GM21526 (cell line): ENCODE data around the gene KLF11.
"Not testable (repeated sequence)": the region's sequence is repeated elsewhere in the genome, so short reads cannot be mapped to it uniquely, and the experiment has no call there.

Experiments
- ATAC-seq: cut with Tn5 transposase; IDR thresholded peaks from one replicate; pipeline ENCODE4 v1.9.1; 2021; ENCODE audit warnings: moderate library complexity; ENCODE audit not compliant: unreplicated experiment, low FRiP score

Gene KLF11

GRCh38 chr2:10009271-10009810 is 34.0 kb upstream of the KLF11 start:
- ATAC-seq, result no peak

- no peak for ATAC-seq
These were observed 33.3 kb upstream of the KLF11 start for GRCh38 chr2:10009811-10010781.

GRCh38 chr2:10010861-10011605 is 32.3 kb upstream of the KLF11 start:
- not testable (repeated sequence) for ATAC-seq

- not testable (repeated sequence) for ATAC-seq
These were observed 31.6 kb upstream of the KLF11 start for GRCh38 chr2:10011606-10012325.

- ATAC-seq, result not testable (repeated sequence)
These were observed 30.9 kb upstream of the KLF11 start for GRCh38 chr2:10012366-10012962.

GRCh38 chr2:10012963-10013461 is 30.3 kb upstream of the KLF11 start:
- no peak for ATAC-seq

GRCh38 chr2:10013651-10014417 is 29.5 kb upstream of the KLF11 start:
- not testable (repeated sequence) for ATAC-seq

- no peak for ATAC-seq
These were observed 28.7 kb upstream of the KLF11 start for GRCh38 chr2:10014418-10015190.

- ATAC-seq, result not testable (repeated sequence)
These were observed 27.9 kb upstream of the KLF11 start for GRCh38 chr2:10015376-10015989.

- ATAC-seq, result no peak
These were observed 27.1 kb upstream of the KLF11 start for GRCh38 chr2:10016001-10016801.

- no peak for ATAC-seq
These were observed 26.5 kb upstream of the KLF11 start for GRCh38 chr2:10016802-10017258.

- no peak for ATAC-seq
These were observed 25.9 kb upstream of the KLF11 start for GRCh38 chr2:10017313-10017941.

- no peak for ATAC-seq
These were observed 24.2 kb upstream of the KLF11 start for GRCh38 chr2:10019174-10019573.

GRCh38 chr2:10019602-10020400 is 23.5 kb upstream of the KLF11 start:
- ATAC-seq, result no peak

GRCh38 chr2:10022041-10022421 is 21.3 kb upstream of the KLF11 start:
- no peak for ATAC-seq

GRCh38 chr2:10022445-10022844 is 20.9 kb upstream of the KLF11 start:
- no peak for ATAC-seq
